ENCODE measurements around the gene PTGES3. TPM values are rescaled to one million over a fixed set of nuclear protein-coding genes. Genes with fewer than 3 reads are reported as not detected.

The PTGES3 gene
- total RNA-seq, 1 donor from 2014 or later, result 130 TPM

DNA sequence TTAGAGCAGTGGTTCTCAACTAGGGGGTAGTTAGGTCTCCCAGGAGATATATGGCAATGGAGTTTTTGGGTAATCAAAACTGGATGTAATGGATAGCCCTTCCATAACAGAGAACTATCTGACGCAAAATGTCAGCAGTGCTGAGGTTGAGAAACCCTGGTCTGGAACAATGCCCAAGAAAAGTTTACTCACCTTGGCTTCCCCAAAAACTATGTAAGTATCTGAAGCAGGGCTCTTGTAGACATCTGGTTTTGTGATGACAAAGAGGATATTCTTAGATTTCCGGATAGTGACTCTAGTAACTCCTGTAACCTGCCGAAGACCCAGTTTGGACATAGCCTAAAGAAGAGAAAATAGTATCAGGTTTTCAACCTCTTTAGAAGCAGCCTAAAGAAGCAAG is 25.3 kb upstream of the PTGES3 start:
- no peak for DNase-seq (ENCODE audit: low spot score)

DNA sequence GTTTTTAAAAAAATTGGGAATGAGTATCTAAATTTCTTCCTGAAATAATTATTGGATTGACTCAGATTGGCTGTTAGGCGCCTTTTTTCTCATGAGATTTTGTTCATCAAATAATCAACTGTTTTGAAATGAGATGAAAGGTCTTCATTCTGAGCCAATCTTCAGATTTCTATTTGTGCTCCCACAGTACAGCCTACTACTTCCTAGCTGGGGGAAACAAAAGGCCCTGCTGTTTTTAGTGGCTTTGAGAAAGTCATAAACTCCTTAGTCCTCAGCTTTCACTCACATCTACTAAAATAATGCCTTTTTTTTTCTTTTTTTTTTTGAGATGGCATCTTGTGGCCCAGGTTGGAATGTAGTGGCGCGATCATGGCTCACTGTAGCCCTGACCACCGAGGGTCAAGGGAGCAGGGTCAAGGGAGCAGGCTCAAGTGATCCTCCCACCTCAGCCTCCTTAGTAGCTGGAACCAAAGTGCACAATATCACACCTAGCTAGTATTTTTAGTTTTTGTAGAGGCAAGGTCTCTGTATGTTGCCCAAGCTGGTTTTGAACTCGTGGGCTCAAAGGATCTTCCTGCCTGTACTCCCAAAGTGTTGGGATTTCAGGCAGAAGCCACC is 21.8 kb upstream of the PTGES3 start:
- no peak for DNase-seq (ENCODE audit: low spot score)

DNA sequence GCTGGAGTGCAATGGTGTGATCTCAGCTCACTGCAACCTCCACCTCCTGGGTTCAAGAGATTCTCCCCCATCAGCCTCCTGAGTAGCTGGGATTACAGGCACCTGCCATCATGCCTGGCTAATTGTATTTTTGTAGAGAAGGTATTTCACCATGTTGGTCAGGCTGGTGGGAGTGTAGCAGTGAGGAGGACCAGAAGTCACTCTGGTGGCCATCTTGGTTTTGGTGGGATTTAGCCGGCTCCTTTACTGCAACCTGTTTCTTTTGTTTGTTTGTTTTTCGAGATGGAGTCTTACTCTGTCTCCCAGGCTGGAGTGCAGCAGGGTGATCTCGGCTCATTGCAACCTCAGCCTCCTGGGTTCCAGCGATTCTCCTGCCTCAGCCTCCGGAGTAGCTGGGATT is 16.4 kb upstream of the PTGES3 start:
- peak; percentile 22 for DNase-seq (ENCODE audit: low spot score)

GRCh38 chr12:56699020-56699661 is 11.1 kb upstream of the PTGES3 start:
- peak; percentile 20 for DNase-seq (ENCODE audit: low spot score)

- peak; percentile 14 for DNase-seq (ENCODE audit: low spot score)
Measured at GRCh38 chr12:56695327-56696101, 7.4 kb upstream of the PTGES3 start.

GRCh38 chr12:56694161-56694560 is 6.1 kb upstream of the PTGES3 start:
- DNase-seq (ENCODE audit: low spot score), result peak; percentile 41

DNA sequence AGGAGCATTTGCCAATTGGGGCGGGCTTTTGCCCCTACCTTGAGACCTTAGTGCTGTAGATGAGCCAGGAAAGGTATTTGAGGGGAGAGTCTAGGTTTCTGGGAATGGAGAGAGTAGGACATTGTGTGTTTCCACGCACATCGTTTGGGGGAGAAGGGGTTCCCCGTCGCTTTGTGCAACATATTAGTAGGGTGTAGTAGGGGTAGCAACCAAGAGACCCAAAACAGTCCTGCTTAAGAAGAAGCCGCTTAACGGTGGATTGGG is 694 bp upstream of the PTGES3 start:
- no peak for DNase-seq (ENCODE audit: low spot score)

GRCh38 chr12:56687223-56688128 is 608 bp downstream of the PTGES3 start:
- DNase-seq (ENCODE audit: low spot score), result peak; percentile 89

DNA sequence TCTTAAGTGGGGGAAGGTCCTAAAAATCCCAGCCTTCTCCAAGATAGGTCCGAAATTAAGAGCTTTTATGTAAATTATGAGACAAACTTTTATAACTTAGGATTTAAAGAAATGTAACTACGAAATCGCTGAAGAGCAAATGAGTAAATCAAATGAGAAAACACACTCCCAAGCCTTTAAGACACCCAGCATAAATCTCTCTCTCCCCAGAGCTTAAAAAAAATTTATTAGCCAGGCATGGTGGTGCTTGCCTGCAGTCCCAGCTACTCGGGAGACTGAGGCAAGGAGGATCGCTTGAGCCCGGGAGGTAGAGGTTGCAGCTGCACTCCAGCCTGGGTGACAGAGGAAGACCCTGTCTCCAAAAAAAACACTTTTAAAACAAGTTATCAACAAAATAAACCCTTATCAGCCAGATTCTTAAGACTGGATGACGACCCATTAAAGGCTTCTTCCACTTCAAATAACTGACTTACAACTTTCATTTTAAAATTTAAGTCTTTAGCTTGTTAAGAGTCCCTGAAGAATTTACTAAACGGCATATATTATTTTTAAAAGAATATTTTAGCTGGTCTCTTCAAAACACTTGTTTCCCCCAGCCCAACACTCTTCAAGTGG is 3.2 kb downstream of the PTGES3 start:
- peak; percentile 55 for DNase-seq (ENCODE audit: low spot score)

DNA sequence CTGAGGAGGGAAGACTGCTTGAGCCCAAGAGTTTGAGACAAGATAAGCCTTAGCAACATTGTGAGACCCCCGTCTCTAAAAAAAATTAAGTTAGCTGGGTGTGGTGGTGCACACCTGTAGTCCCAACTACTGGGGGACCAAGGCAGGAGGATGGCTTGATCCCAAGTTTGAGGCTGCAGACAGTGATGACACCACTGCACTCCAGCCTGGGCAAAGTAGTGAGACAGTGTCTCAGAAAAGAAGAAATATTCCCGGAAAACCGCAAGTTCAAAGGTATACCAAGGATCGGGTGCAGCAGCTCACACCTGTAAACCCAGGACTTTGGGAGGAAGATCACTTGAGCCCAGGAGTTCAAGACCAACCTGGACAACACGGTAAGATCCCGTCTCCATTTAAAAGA is 5.8 kb downstream of the PTGES3 start:
- DNase-seq (ENCODE audit: low spot score), result peak; percentile 8

DNA sequence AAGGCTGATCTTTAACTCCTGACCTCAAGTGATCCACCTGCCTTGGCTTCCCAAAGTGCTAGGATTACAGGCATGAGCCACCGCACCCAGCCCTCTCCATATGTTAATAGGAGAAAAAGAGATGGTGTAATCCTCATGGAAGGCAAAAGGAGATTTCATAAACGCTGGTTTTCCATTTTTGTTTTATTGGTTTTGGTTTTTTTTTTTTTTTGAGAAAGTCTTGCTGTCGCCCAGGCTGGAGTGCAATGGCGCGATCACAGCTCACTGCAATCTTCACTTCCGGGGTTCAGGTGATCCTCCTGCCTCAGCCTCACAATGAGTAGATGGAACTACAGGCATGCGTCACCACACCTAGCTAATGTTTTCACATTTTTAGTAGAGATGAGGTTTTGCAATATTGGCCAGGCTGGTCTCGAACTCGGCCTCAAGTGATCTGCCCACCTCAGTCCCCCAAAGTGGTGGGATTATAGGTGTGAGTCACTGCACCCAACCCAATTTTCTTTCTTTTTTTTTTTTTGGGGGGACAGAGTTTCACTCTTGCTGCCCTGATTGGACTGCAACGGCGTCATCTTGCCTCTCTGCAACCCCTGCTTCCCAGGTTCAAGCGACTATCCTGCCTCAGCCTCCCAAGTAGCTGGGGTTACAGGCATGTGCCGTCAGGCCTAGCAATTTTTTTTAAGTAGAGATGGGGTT is 8.1 kb downstream of the PTGES3 start:
- DNase-seq (ENCODE audit: low spot score), result peak; percentile 30

DNA sequence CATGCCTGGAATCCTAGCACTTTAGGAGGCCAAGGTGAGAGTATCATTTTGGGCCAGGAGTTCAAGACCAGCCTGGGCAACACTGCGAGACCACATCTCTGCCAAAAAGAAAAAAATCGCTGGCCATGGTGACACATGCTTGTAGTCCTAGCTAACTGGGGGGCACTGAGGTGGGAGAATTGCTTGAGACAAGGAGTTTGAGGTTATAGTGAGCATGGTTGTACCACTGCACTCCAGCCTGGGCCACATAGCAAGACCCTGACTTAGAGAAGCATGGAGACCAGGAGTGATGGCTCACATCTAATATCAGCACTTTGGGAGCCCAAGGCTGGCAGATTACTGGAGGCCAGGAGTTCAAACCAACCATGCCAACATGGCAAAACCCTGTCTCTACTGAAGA is 9.2 kb downstream of the PTGES3 start:
- peak; percentile 47 for DNase-seq (ENCODE audit: low spot score)

DNA sequence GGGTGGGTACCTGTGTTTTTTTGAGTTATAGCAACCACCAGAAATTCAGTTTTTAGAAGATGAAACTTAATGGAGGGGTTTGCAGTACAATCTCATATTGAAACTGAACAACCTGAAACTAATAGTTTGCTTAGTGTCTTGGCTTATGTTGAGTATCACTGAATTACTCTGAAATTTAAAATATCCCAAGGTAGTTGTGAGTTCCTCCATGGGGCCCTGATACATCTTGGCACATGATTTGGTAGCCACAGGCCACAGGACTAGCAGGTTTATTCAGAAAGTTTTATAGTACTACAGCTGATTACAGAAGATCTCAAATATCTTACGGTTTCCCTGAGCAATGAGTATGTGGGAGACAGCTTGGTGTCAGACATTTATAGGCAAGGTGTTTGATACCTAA is 10.4 kb downstream of the PTGES3 start:
- no peak for DNase-seq (ENCODE audit: low spot score)

GRCh38 chr12:56676851-56677580 is 11.1 kb downstream of the PTGES3 start:
- DNase-seq (ENCODE audit: low spot score), result peak; percentile 39

DNA sequence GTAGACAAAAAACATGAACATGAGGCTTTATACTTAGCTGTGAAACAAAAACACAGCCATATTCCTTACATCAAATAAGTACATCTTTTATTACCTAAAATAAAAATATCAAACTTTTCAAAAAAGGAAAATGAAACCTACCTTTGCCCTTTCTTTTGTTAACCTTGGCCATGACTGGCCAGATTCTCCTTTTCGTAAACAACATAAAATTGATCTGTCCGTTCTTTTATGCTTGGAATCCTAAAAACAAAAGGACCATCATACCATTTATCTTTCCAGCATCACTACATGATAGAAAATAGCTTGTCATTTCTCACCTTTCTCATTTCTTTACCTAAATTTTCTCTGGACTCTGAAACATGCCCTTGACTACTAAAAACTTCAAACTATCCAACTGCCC is 16.5 kb downstream of the PTGES3 start:
- DNase-seq (ENCODE audit: low spot score), result no peak

GRCh38 chr12:56670836-56671235 is 17.2 kb downstream of the PTGES3 start:
- DNase-seq (ENCODE audit: low spot score), result peak; percentile 22

- no peak for DNase-seq (ENCODE audit: low spot score)
Measured at GRCh38 chr12:56668197-56668457, 20.0 kb downstream of the PTGES3 start.

- DNase-seq (ENCODE audit: low spot score), result no peak
Measured at GRCh38 chr12:56661979-56662638, 26.0 kb downstream of the PTGES3 start.

DNA sequence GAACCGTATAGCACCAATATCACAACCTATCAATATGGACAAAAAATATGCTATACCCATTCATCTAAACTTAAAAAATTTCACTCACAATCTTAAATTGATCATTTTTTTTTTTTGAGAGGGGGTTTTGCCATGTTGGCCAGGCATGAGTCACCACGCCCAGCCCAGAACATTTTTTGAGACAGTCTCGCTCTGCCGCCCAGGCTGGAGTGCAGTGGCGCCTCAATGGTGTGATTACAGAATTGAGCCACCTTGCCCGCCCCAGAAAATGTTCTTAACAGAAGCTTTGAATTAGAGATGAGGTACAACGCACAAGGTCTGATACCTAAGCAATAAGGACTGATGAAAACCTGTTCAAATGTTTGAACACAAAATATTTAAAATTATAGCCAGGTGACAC is 26.5 kb downstream of the PTGES3 start:
- DNase-seq (ENCODE audit: low spot score), result no peak

DNA sequence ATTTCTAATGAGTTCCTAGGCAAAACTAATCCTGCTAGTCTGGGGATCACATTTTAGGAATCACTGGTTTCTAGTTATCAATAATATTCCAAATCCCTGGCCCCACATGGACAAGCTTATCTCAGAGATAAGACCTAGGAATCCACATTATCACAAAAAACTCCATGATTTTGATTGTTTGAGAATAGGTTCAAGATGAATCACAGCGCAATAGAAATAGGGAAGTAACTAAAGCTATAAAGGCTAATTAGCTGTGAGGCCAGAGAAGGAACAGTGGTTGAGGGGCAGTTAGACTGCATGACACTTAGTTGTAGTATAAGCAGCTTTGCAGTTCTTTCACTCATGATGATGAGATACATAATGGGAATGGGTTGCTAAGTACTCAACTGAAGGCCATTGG is 29.2 kb downstream of the PTGES3 start:
- DNase-seq (ENCODE audit: low spot score), result no peak
